ENCODE measurements around the gene POLRMT.

- TF ChIP-seq CTCF (conservative IDR thresholded peaks at IDR 0.05 in 1 of 2, IDR thresholded peaks at IDR 0.05 in 1 of 2; ENCODE audit: low read depth in 1 of 2, low read length in 2 of 2) (no peak), EZH2 (IDR thresholded peaks at IDR 0.05; ENCODE audit: low read length, missing control alignments) (no peak)
Measured at GRCh38 chr19:607301-608154, 25.8 kb downstream of the POLRMT start.
